ENCODE measurements around the gene GPATCH11. TPM values are rescaled to one million over a fixed set of nuclear protein-coding genes. Genes with fewer than 3 reads are reported as not detected.
A peak's percentile ranks its signal among the peaks of the same experiment; 100 is the strongest.

The GPATCH11 gene
- 11.3 TPM in 2 replicates for total RNA-seq (2014; rRNA removed; shearing (Covaris generic))
- 7.8 and 10.3 TPM in 2 replicates for polyA plus RNA-seq (2014; cell fraction: nucleus; rRNA removed)

DNA sequence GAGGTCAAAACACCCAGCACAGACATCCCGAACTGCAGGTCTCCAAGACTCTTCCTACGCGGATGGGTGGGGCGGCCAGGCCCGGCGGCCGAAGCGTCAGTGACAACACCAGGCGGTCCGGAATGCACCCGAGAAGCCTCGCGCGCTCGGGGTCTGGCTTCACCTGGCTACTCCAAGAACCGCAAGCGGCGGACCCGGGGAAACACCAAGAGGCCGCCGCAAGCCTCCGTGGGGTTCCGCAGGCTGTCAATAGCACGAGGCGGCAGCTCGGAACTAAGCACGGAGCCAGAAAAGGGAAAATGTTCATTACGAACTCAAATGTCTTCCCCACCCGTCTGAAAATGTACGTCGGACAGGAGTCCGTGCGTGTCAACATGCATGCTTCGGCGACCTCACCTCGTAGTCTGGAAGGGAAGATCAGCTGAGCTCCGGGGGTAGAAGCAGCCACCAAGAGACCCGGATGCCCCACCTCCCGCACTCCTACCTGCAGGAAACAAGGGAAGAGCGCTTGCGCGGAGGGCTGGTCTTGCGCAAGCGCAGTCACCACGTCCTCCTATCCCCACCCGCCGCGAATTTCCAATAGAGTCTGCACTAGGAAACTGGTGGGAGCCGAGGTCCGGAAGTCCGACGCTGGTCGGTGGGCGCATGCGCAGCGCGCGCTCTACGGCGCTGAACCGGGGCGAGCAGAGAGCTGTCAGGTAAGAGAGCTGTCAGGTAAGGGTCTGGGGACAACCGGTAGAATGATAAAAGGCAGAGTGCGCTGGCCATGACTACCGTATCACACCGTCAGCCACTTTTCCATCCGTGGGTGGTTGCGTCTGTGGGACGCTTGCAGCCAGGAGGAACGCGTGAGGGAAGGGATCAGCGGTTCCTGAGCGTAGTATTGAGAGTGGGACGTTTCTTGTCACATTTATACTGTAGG, at the start of gene GPATCH11, which contains the start of gene HEATR5B:
Gene GPATCH11 (plus strand): TSS at position 646 of the 922 bp plus-strand sequence. CDS start 3,864 bp downstream, outside the sequence.
Gene HEATR5B (minus strand): TSS at position 500 of the 922 bp plus-strand sequence. CDS start 958 bp downstream, outside the sequence.
- DNase-seq (ENCODE audit: extremely low read depth, low read depth): peak; percentile 97

DNA sequence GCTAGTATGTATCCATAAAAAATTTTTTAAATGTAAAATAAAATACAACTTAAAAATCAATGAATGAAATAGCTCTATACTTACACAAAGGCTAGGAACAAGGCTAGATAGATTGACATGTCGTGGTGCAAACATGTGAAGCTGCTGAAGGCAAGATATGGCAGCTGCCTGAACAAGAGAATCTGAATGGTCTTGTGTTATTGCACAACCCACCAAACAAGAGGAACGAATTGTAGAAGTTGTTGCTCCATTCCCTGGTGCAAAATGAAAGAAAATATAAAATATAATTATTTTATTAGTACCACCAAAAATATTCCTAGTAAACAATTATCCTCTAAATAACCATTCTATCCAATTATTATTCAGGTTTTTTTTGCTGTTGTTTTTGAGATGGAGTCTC, 46.5 kb upstream of the GPATCH11 start:
- no peak for DNase-seq (ENCODE audit: extremely low read depth, low read depth)

DNA sequence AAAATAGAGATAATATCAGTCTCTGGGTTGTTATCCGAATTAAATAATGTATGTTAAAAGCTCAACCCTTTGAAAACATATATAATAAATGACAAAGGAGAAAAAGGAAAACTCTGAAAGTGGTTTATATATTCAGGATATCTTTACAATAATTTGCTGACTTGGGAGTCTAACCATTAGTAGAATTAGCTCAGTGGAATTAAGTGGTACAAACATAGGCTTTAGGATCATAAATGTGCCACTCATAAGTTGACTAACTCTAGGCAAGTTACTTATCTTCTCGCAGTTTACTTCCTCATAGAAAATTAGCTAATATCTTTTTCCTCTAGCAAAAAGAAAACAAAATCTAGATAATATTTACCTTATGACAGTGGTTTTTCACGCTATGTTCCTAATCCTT, 44.7 kb upstream of the GPATCH11 start:
- DNase-seq (ENCODE audit: extremely low read depth, low read depth): no peak

DNA sequence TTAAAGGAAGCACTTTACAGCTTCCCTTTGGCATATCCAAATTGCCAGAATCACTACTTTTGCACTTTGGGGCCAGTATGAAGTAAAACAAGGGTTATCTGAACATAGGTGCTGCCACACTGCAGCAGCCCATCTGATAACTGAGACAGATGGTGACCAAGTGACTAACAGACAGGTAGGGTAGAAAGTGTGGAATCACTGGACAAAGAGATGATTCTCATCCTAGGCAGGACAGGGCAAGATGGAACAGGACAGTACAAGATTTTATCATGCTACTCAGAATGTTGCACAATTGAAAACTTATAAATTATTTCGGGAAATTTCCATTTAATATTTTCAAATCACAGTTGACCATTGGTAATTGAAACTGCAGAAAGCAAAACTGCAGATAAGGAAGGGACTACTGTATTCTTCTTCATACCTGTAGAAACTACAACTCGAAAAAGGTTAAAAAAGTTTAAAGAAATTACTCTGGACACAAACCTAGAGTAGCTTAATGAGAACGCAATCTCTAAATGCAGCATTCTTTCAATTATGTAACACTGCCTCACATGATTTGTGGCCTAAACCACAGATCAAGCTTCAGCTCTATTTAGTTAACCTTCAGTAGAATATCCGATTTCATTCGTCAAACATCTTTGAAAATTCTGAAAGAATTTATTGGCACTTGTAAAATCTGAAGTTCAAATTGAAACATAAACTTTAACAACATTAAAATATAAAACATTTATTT, 31.6 kb upstream of the GPATCH11 start:
- DNase-seq (ENCODE audit: extremely low read depth, low read depth): no peak

DNA sequence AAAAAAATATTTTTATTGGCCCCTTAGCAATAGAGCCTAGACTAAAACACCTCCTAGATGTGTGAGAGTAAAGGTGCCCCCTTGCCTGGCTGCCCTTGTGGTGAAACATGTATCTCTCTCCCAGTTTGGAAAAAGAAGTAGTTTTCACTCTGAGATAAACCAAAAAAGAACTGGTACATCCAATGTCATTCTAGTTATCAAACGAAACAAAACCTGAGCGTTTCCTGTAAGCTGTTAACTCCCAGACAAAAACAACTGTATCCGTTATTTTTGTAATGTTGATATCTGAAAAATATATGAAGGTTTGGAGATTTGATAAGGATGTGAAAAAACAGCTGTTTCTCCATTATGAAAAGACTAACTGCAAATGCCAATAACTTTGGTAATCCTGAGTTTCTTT, 24.5 kb upstream of the GPATCH11 start:
- no peak for DNase-seq (ENCODE audit: extremely low read depth, low read depth)

DNA sequence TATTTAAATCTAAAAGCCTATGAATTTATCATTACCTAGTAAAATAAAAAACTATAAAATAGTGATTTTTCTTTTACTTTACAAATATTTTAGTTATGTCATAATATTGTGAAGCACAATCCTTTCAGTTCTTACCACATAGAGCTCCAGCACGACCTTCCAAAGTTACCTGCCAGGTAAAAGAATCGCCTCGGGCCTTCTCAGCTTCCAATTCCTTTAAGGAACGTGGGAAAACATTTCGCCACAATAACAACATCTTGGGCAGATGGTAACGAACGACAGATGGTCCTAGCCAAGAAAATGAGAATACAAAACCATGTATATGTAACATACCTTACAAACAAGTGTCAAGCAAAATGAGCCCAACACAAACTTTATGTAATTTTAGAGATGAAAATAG, 23.9 kb upstream of the GPATCH11 start:
- DNase-seq (ENCODE audit: extremely low read depth, low read depth): no peak

DNA sequence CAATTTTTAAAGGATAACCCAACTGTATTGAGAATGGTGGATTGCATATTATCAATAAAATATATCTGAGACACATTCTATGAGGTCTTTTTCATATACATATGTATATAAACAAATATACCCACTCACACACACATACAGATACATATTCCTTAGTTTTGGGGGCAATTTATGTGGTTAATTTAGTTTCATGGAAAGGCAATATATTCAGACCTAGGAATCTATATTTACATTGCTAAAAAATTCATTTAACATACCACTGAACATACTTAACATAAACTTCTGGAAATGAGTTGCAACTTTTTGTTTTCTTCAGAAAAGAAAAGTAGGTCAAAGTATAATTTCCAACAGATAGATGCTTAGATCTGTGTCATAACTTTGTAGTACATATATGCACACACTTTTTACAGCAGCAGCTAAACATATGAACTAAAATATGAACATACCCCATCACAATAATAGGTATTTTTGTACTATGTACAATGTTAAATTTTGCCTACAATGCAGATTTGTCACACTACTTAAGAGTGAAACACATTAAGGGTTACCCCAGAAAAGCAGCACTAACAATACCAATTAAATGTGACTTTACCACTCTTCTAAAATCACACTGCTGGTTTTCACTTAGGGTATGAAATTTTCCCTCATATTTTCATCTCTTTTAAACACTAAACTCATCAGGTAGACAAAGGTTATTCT, 23.2 kb upstream of the GPATCH11 start:
- DNase-seq (ENCODE audit: extremely low read depth, low read depth): no peak

DNA sequence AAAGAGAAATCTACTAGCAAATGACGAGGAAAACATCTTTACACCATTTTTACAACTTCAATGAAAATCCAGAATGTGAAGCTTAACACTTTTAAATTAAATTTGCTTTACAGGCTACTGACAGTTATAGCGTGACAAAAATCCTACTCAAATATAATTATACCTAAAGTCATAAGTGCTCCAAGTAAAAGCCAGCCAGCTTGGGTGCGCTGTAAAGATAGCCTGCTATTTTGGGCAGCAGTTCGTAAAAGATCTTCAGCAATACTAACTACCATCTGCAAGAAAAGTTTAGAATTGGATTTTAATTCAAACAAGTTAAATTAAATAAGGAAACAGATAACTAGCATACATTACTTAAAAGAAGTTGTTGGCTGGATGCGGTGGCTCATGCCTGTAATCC, 22.5 kb upstream of the GPATCH11 start:
- DNase-seq (ENCODE audit: extremely low read depth, low read depth): no peak

DNA sequence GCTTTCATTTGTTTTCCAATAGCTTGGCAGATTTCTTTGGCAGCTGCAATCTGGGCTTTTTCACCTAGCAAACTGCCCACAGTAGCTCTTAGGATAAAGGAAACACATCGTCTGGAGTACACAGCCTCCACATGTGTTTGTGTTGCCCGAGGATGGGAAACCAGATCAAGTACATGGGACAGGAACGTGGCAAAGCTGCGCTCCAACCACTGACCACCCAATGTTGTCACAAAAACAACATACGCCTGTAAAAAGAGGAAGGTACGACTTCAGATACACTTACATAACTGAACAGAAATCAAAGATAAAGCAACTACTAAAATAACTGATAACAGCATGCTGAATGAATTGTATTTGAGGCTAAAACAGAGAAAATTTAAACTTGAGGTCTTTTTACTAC, 15.6 kb upstream of the GPATCH11 start:
- no peak for DNase-seq (ENCODE audit: extremely low read depth, low read depth)

DNA sequence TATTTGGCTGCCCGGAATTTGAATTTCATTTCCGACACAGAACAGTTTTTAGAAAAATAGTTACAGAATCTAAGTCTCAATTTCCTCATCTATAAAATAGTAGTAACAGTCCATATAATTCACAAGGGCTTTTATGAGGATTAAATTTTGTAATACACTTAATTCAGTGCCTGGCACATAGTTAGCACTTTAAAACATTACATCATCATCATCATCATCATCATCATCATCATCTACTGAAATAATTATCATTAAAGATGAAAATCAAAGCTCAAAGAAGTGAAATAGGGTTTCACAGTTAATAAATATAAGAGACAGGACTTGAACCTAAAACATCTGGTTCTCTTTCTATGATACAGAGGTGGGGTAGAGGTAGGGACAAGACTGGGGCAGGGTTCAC, 13.4 kb upstream of the GPATCH11 start:
- DNase-seq (ENCODE audit: extremely low read depth, low read depth): no peak

DNA sequence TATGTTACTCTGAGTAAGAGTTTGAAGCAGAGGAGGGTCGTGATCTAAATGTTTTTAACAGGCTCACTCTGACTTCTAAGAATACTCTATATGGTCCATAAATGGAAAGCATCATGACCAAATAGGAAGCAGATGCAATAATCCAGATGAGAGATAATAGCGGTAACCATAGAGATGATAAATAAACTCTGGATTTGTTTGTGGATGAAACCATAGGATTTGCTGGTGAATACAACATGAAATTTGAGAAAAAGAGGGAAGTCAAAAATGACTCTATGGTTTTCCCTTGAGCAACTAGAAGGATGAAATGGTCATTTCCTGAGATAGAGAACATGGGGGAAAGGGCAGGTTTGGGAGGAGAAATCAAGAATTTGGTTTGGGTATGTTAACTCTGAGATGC, 4.1 kb upstream of the GPATCH11 start:
- no peak for DNase-seq (ENCODE audit: extremely low read depth, low read depth)

DNA sequence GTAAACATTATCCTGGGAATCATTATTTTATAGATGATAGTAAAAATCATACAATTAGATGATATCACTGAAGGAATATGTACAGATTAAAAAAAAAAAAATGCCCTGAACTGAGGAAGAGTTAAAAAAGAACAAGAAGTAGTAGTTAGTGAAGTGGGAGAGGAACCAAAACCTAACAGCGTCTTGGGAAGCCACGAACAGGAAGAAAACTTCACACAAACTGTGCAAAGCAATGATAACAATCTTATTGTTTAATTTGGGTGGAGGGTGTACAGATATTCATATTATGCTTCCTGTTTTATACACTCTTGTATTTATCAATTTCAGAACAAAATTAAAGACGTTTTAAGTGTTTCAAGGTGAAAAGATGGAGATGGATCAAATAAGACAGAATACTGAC, 3.6 kb upstream of the GPATCH11 start:
- DNase-seq (ENCODE audit: extremely low read depth, low read depth): no peak

DNA sequence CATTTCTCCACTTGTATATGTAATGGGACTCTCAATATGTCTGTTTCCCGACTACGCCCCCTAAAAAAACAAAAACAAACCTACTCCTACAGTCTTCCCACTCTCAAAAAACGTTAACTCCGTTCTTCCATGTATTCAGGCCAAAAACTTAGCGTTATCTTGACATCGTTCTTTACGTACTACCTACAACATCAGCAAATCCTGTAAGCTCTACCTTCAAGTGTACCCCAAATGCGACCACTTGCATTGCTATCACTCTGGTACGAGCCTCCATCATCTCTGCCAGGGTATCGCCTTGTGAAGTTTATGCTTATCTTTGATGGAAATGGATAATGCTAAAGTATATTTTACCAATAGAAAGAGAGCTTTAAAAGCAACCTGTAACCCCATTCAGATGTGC, 479 bp downstream of the GPATCH11 start:
- DNase-seq (ENCODE audit: extremely low read depth, low read depth): no peak

DNA sequence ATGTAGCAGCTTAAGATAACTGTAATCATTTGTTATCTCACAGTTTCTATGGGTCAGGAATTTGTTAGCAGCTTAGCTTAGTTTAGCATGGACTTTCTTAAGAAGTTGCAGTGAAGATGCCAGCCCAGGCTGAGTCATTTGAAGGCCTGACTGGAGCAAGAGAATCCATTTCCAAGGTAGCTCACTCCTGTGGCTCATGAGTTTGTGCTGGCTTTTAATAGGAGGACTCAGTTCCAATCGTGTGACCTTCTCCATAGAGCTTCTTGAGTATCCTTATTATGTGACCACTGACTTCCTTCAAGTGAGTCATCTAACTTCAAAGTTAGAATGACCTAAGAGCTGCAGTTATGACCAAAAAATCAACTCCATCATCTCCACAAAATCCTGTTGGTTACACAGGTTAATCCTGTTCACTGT, 1.4 kb downstream of the GPATCH11 start:
- no peak for DNase-seq (ENCODE audit: extremely low read depth, low read depth)

DNA sequence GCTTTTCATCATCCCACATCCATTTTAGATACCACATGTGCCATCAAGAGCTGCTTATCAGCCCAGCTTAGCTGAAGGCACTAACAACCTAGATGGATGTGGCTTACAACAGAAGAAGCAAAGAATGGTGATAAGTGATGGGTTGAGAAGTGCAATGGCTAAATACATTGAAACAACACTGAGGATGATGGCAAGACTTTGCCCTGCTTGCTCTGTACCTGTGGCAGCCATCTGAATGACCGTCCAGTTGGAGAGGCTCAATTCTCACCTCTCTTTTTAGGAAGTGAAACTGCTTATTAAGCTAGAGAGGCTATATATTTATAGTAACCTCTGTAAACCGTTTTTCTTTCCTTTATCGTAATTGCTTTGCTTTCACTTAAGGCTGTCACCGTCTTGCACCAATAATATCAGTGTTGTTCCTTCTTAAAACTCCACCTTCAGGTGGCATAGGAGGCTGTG, 5.7 kb downstream of the GPATCH11 start:
- no peak for DNase-seq (ENCODE audit: extremely low read depth, low read depth)

DNA sequence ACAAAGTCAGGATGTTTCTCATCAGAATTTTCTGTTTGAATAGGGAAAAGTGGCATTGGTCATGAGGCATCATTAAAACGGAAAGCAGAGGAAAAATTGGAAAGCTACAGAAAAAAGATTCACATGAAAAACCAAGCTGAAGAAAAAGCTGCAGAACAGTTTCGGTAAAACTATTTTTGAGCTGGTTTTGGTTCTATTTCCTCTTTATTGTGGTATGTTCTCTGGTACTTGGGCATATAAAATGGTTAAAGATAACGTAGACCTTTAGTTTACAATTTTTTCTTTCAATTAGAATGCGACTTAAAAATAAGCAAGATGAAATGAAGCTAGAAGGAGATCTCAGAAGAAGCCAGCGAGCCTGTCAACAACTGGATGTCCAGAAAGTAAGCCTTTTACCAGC, 7.6 kb downstream of the GPATCH11 start:
- no peak for DNase-seq (ENCODE audit: extremely low read depth, low read depth)

DNA sequence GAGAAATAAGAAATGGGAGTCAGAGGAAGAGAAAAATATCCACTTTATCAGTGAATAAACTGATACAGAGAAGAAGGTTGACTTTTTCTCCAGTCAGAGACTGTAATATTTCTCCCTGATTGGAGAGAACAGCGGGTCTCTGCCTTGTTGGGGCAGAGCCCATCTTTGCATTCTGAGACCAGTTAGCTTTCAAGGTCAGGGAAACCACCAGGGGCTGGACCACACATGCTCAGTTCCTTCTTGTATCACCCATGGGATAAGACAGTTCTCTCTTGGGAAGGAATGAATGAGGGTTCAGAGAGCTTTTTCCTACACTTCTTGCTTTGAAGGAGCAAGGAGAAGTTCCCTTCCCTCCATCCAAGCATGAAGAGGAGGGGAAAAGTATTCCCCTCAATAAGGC, 12.2 kb downstream of the GPATCH11 start:
- no peak for DNase-seq (ENCODE audit: extremely low read depth, low read depth)

DNA sequence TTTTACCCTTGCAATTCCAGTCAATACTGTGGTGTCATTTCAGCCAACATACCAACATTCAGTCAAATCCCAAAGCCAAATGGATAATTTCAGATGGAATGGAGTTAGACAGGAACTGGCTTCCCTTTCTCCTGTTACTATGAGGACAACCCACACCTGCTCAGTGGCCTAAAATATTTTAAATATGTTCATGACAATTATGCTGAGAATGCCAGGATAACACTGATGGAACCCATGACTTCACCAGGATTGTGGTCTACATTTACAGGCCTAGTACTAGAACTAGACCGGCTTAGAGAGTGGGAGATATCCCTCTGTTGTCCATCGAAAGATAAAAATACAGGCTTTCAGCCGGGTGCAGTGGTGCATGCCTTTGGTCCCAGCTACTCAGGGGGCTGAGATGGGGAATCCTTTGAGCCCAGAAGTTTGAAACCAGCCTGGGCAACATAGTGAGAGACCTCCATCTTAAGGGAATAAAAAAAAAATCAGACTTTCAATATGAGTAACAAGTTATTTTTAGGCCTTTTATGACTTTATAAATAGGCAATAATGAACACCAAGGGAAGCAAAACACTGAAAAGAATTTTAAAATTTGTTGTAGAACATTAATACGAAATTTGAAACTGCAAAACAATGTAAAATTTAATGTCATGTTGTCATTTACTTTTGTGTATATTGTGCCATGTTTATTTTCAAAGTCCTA, 14.2 kb downstream of the GPATCH11 start:
- no peak for DNase-seq (ENCODE audit: extremely low read depth, low read depth)

DNA sequence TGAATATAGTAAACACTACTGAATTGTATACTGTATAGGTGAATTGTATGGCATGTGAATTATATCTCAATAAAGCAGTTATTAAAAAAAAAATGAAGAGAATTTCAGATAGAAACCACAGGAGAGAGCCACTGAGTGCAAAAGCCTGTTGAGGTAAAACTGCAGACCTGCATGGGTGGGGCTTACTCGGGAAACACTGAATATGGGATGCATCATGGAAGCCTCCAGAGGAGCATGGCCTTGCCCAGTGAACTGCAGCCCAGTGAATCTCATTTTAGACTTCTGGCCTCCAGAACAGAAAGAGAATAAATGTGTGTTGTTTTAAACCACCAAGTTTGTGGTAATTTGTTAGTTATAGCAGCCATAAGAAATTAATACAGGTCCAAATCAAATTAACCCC, 15.7 kb downstream of the GPATCH11 start:
- DNase-seq (ENCODE audit: extremely low read depth, low read depth): no peak

DNA sequence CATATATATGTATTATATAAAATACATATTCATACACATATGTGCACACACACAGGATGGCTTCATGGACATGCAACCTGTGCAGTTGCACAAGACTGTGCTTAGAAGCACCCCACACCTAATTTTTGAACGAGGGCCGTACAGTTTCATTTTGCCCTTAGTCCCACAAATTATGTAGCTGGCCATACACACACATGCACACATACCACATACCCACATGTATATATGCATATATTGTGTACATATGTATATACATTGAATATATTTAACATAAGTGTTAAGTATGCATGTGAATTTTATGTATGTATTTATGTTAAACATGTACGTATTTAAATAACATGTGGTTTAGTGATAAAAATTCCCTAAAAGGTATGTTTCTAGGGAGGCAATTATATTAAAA, 18.3 kb downstream of the GPATCH11 start:
- no peak for DNase-seq (ENCODE audit: extremely low read depth, low read depth)

Data from NCI-H460 (cell line).